Neural cell (in vitro differentiated cells): ENCODE data around the gene MINDY3. TPM values are rescaled to one million over a fixed set of nuclear protein-coding genes. Genes with fewer than 3 reads are reported as not detected.

Experiments used
- H2AFZ ChIP-seq: fragments of 200-600, 300-800 bp; sonication (generic), shearing (Covaris generic); 2 replicates; pipeline ENCODE4 v1.6.0; 2014; ENCODE audit warnings: low read depth, mild to moderate bottlenecking, antibody characterized with exemption, low read length, moderate library complexity
- H3F3A ChIP-seq: fragments of 200-600 bp; shearing (Covaris generic); 2 replicates; pipeline ENCODE4 v1.6.1; 2016; ENCODE audit warnings: mild to moderate bottlenecking, moderate library complexity, mixed read lengths, antibody characterized with exemption, low read length; ENCODE audit not compliant: insufficient read depth, poor library complexity, severe bottlenecking
- H3K27ac ChIP-seq: fragments of 200-600, 300-800 bp; sonication (generic), shearing (Covaris generic); 2 replicates; pipeline ENCODE4 v1.5.1; 2014; ENCODE audit warnings: mild to moderate bottlenecking, low read length, moderate library complexity
- H3K27me3 ChIP-seq: fragments of 300-800, 200-600 bp; sonication (generic), shearing (Covaris generic); 2 replicates; pipeline ENCODE4 v1.6.0; 2014; ENCODE audit warnings: mild to moderate bottlenecking, low read depth, low read length, moderate library complexity; ENCODE audit not compliant: insufficient read depth
- H3K36me3 ChIP-seq: fragments of 300-800, 200-600 bp; sonication (generic), shearing (Covaris generic); 2 replicates; pipeline ENCODE4 v1.5.1; 2014; ENCODE audit warnings: mild to moderate bottlenecking, antibody characterized with exemption, low read length, moderate library complexity; ENCODE audit not compliant: insufficient read depth
- H3K4me2 ChIP-seq: fragments of 300-800, 200-600 bp; sonication (generic), shearing (Covaris generic); 2 replicates; pipeline ENCODE4 v1.6.0; 2014; ENCODE audit warnings: mild to moderate bottlenecking, low read length
- H3K4me3 ChIP-seq: fragments of 300-800, 200-600 bp; sonication (generic), shearing (Covaris generic); 2 replicates; pipeline ENCODE4 v1.5.1; 2014; ENCODE audit warnings: mild to moderate bottlenecking, low read length, moderate library complexity
- H3K79me2 ChIP-seq: fragments of 200-600 bp; shearing (Covaris generic); replicated peaks from 2 replicates; pipeline ENCODE4 v1.6.0; 2014; ENCODE audit warnings: mild to moderate bottlenecking, low read length, moderate library complexity; ENCODE audit not compliant: insufficient read depth
- H3K9ac ChIP-seq: fragments of 300-800, 200-600 bp; sonication (generic), shearing (Covaris generic); 2 replicates; pipeline ENCODE4 v1.6.1; 2016; ENCODE audit warnings: mild to moderate bottlenecking, low read length, mixed read lengths
- H3K9me2 ChIP-seq: fragments of 200-600 bp; shearing (Covaris generic); 2 replicates; pipeline ENCODE4 v1.6.1; 2016; ENCODE audit warnings: mild to moderate bottlenecking, low read length, mixed read lengths; ENCODE audit not compliant: insufficient read depth
- H3K9me3 ChIP-seq: fragments of 200-600, 300-800 bp; sonication (generic), shearing (Covaris generic); 2 replicates; pipeline ENCODE4 v1.6.1; 2016; ENCODE audit warnings: mild to moderate bottlenecking, mixed run types, low read length, moderate library complexity, mixed read lengths
- H4K20me1 ChIP-seq: fragments of 200-600 bp; shearing (Covaris generic); 2 replicates; pipeline ENCODE4 v1.6.1; 2016; ENCODE audit warnings: mild to moderate bottlenecking, mixed run types; ENCODE audit not compliant: insufficient read depth
- EP300 ChIP-seq: fragments of 450-650 bp; conservative IDR thresholded peaks from 2 replicates; pipeline ENCODE4 v1.6.1; 2014; ENCODE audit warnings: antibody characterized with exemption, mild to moderate bottlenecking, moderate library complexity; ENCODE audit not compliant: poor library complexity, severe bottlenecking
- EZH2 ChIP-seq: fragments of 200-600, 300-800 bp; shearing (Covaris generic), sonication (generic); IDR thresholded peaks from 2 replicates; pipeline ENCODE4 v1.6.1; 2014; ENCODE audit warnings: antibody characterized with exemption, low read length, borderline replicate concordance, mild to moderate bottlenecking; ENCODE audit not compliant: insufficient read depth, poor library complexity, severe bottlenecking
- MXI1 ChIP-seq: fragments of 450-650 bp; conservative IDR thresholded peaks from 2 replicates; pipeline ENCODE4 v1.6.1; 2014; ENCODE audit warnings: antibody characterized with exemption, mild to moderate bottlenecking; ENCODE audit not compliant: poor library complexity, severe bottlenecking
- POLR2AphosphoS5 ChIP-seq: IDR thresholded peaks from 2 replicates; pipeline ENCODE4 v1.6.1; 2012
- RAD21 ChIP-seq: fragments of 450-650 bp; conservative IDR thresholded peaks from 2 replicates; pipeline ENCODE4 v1.6.1; 2014; ENCODE audit warnings: antibody characterized with exemption, mild to moderate bottlenecking, moderate library complexity
- SMC3 ChIP-seq: fragments of 450-650 bp; conservative IDR thresholded peaks from 2 replicates; pipeline ENCODE4 v1.6.1; 2014; ENCODE audit warnings: antibody characterized with exemption, mild to moderate bottlenecking, moderate library complexity; ENCODE audit not compliant: poor library complexity
- TAF1 ChIP-seq: IDR thresholded peaks from 2 replicates; pipeline ENCODE4 v1.6.1; 2012; ENCODE audit warnings: low read depth
- polyA plus RNA-seq: library from polyadenylated mRNA; depleted of rRNA; stranded (reverse); fragments of >200 nt; gene quantifications from 2 replicates; pipeline ENCODE4 v1.2.3, GENCODE V29; 2014
- TF ChIP-seq, protein P1 (sequence below): IDR thresholded peaks from 2 replicates; pipeline ENCODE4 v1.6.1; 2012; ENCODE audit warnings: borderline replicate concordance
- TF ChIP-seq, protein P2 (sequence below): fragments of 450-650 bp; IDR thresholded peaks from 2 replicates; pipeline ENCODE4 v1.5.1; 2014; ENCODE audit warnings: antibody characterized with exemption, mild to moderate bottlenecking, moderate library complexity; ENCODE audit not compliant: poor library complexity, severe bottlenecking

Gene MINDY3
- polyA plus RNA-seq, 1 donor from 2014 or later: 56.5 TPM

DNA sequence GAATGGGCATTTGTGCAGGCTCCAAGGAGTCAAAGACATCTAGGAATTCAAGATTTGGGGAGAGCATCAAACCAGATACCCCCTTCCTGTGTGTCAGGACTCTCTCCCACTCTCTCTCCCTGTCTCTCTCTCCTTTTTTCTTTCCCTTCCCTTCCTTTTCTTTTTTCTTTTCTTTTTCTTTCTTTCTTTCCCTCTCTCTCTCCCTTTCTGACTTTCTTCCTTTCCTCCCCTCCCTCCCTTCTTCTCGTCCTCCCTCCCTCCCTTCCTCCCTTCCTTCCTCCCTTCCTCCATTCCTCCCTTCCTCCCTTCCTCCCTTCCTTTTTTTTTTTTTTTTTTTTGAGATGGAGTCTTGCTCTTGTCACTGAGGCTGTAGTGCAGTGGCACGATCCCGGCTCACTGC is 24.1 kb upstream of the MINDY3 start:
- H3K4me2 ChIP-seq: no peak overlapping the region
- no peaks in the 10 kb centered on the region for H4K20me1 ChIP-seq
- no peak overlapping the region for H3K4me3 ChIP-seq
- no peaks in the 10 kb centered on the region for H3K9me2 ChIP-seq
- H3K27ac ChIP-seq: no peak overlapping the region
- no peak overlapping the region for H3K9ac ChIP-seq
- peaks cover 3% of the 10 kb centered on the region for H3F3A ChIP-seq
- no peaks in the 10 kb centered on the region for H3K9me3 ChIP-seq
- H3K27me3 ChIP-seq: no peaks in the 10 kb centered on the region
- H2AFZ ChIP-seq: no peak overlapping the region
- H3K79me2 ChIP-seq: no peaks in the 10 kb centered on the region
- no peaks in the 10 kb centered on the region for H3K36me3 ChIP-seq
- no peak for TF ChIP-seq SMC3
- no peak for TF ChIP-seq POLR2AphosphoS5
- TF ChIP-seq, protein P1, sequence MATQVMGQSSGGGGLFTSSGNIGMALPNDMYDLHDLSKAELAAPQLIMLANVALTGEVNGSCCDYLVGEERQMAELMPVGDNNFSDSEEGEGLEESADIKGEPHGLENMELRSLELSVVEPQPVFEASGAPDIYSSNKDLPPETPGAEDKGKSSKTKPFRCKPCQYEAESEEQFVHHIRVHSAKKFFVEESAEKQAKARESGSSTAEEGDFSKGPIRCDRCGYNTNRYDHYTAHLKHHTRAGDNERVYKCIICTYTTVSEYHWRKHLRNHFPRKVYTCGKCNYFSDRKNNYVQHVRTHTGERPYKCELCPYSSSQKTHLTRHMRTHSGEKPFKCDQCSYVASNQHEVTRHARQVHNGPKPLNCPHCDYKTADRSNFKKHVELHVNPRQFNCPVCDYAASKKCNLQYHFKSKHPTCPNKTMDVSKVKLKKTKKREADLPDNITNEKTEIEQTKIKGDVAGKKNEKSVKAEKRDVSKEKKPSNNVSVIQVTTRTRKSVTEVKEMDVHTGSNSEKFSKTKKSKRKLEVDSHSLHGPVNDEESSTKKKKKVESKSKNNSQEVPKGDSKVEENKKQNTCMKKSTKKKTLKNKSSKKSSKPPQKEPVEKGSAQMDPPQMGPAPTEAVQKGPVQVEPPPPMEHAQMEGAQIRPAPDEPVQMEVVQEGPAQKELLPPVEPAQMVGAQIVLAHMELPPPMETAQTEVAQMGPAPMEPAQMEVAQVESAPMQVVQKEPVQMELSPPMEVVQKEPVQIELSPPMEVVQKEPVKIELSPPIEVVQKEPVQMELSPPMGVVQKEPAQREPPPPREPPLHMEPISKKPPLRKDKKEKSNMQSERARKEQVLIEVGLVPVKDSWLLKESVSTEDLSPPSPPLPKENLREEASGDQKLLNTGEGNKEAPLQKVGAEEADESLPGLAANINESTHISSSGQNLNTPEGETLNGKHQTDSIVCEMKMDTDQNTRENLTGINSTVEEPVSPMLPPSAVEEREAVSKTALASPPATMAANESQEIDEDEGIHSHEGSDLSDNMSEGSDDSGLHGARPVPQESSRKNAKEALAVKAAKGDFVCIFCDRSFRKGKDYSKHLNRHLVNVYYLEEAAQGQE: no peak
- no peak for TF ChIP-seq EZH2

DNA sequence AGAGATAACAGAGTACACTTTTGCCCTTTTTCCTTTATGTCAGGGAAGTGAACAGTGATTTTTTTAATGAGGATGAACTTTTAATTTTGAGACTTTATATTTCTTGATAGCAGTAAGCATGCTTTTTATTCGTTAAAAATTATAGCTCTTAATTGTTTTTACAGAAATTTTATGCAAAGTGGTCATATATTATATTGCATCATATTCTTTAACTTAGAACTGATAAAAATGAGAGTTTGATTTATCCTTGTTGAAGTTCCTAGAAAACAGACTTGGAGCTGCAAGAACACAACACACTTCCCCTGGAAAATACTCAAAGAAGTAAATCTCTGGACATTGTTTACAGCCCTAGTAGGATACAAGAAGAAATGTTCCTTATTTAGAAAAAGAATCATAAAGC is 21.2 kb upstream of the MINDY3 start:
- Histone ChIP-seq H3K9ac (no peak overlapping the region), H3K9me3 (no peaks in the 10 kb centered on the region), H3K27me3 (no peaks in the 10 kb centered on the region), H2AFZ (no peak overlapping the region), H3F3A (peaks cover 3% of the 10 kb centered on the region), H3K4me3 (no peak overlapping the region), H3K36me3 (no peaks in the 10 kb centered on the region), H3K9me2 (no peaks in the 10 kb centered on the region), H3K27ac (no peak overlapping the region), H3K79me2 (no peaks in the 10 kb centered on the region), H3K4me2 (no peak overlapping the region), H4K20me1 (no peaks in the 10 kb centered on the region)
- no peak for TF ChIP-seq POLR2AphosphoS5
- no peak for TF ChIP-seq RAD21
- no peak for TF ChIP-seq SMC3
- no peak for TF ChIP-seq EP300
- TF ChIP-seq, protein P2, sequence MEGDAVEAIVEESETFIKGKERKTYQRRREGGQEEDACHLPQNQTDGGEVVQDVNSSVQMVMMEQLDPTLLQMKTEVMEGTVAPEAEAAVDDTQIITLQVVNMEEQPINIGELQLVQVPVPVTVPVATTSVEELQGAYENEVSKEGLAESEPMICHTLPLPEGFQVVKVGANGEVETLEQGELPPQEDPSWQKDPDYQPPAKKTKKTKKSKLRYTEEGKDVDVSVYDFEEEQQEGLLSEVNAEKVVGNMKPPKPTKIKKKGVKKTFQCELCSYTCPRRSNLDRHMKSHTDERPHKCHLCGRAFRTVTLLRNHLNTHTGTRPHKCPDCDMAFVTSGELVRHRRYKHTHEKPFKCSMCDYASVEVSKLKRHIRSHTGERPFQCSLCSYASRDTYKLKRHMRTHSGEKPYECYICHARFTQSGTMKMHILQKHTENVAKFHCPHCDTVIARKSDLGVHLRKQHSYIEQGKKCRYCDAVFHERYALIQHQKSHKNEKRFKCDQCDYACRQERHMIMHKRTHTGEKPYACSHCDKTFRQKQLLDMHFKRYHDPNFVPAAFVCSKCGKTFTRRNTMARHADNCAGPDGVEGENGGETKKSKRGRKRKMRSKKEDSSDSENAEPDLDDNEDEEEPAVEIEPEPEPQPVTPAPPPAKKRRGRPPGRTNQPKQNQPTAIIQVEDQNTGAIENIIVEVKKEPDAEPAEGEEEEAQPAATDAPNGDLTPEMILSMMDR: no peak
- TF ChIP-seq, protein P1: no peak
- TF ChIP-seq MXI1: no peak
- TF ChIP-seq EZH2: no peak
- TF ChIP-seq TAF1: no peak
